Stimulated activated memory B cell treated with anti-CD40 and anti-IgM and Interleukin-4, amounts not matched to agents 10 μg/mL and 1 μg/mL and 100 μg/mL, for 72 hours (primary cell): ENCODE data around the gene FBLN1.
"Not testable (repeated sequence)": the region's sequence is repeated elsewhere in the genome, so short reads cannot be mapped to it uniquely, and the experiment has no call there.

Experiments
- ATAC-seq: fragments of 150-1000 bp; cut with Tn5 transposase; 2 replicates; pipeline ENCODE4 v1.10.0; 2021
- H3K27ac Mint-ChIP-seq: one replicate; pipeline ENCODE4 v1.8.0; 2022; ENCODE audit warnings: mild to moderate bottlenecking, mixed read lengths
- H3K27me3 Mint-ChIP-seq: one replicate; pipeline ENCODE4 v1.8.0; 2022; ENCODE audit warnings: mixed read lengths
- H3K36me3 Mint-ChIP-seq: one replicate; pipeline ENCODE4 v1.8.0; 2022; ENCODE audit warnings: mixed read lengths
- H3K4me1 Mint-ChIP-seq: one replicate; pipeline ENCODE4 v1.8.0; 2022; ENCODE audit warnings: mixed read lengths
- H3K4me3 Mint-ChIP-seq: one replicate; pipeline ENCODE4 v1.8.0; 2022; ENCODE audit warnings: mild to moderate bottlenecking, moderate library complexity, mixed read lengths
- H3K9me3 Mint-ChIP-seq: one replicate; pipeline ENCODE4 v1.8.0; 2022; ENCODE audit warnings: mixed read lengths

FBLN1 gene

DNA sequence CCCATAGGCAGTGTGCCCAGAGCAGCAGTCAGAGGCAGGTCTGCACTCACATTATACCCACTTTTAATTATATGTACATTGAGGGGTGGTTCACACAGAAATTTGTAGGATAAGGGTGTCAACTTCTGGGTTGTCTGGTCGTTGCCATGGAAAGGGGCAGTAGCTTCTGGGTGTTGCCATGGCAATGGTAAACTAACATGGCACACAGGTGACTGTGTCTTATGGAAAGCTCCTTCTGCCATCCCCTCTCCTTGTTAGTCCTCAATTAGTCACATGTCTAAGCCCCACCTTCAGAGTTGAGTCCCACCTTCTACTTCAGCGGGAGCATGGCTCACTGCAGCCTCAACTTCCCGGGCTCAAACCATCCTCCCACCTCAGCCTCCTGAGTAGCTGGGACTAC is 112.7 kb downstream of the FBLN1 start:
- Mint-ChIP-seq H3K36me3 (no peaks in the 10 kb centered on the region), H3K27ac (no peak overlapping the region), H3K27me3 (peaks cover 26% of the 10 kb centered on the region), H3K4me1 (no peaks in the 10 kb centered on the region), H3K9me3 (peaks cover 3% of the 10 kb centered on the region), H3K4me3 (no peak overlapping the region)
- no peak for ATAC-seq

- Mint-ChIP-seq H3K9me3 (peaks cover 6% of the 10 kb centered on the region), H3K27ac (no peak overlapping the region), H3K27me3 (peaks cover 23% of the 10 kb centered on the region), H3K36me3 (no peaks in the 10 kb centered on the region), H3K4me3 (no peak overlapping the region), H3K4me1 (no peaks in the 10 kb centered on the region)
- no peak for ATAC-seq
Measured at GRCh38 chr22:45616432-45616831, 113.7 kb downstream of the FBLN1 start.

- no peaks in the 10 kb centered on the region for H3K4me1 Mint-ChIP-seq
- ATAC-seq, result no peak
- peaks cover 6% of the 10 kb centered on the region for H3K9me3 Mint-ChIP-seq
- no peaks in the 10 kb centered on the region for H3K36me3 Mint-ChIP-seq
- no peak overlapping the region for H3K27ac Mint-ChIP-seq
- peaks cover 18% of the 10 kb centered on the region for H3K27me3 Mint-ChIP-seq
- H3K4me3 Mint-ChIP-seq, result no peak overlapping the region
Measured at GRCh38 chr22:45617948-45618347, 115.3 kb downstream of the FBLN1 start.

DNA sequence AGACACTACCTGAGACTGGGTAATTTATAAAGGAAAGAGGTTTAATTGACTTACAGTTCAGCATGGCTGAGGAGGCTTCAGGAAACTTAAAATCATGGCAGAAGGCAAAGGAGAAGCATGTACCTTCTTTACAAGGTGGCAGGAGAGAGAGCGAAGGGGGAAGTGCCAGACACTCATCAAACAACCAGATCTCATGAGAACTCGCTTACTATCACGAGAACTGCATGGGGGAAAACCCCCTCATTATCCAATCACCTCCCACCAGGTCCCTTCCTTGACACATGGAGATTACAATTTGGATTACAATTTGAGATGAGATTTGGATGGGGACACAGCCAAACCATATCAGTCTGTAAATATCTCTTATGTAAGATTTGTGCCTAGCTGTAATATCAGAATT is 118.0 kb downstream of the FBLN1 start:
- Mint-ChIP-seq H3K9me3 (peaks cover 11% of the 10 kb centered on the region), H3K4me3 (no peak overlapping the region), H3K36me3 (no peaks in the 10 kb centered on the region), H3K27me3 (peaks cover 21% of the 10 kb centered on the region), H3K27ac (no peak overlapping the region), H3K4me1 (no peaks in the 10 kb centered on the region)
- no peak for ATAC-seq

DNA sequence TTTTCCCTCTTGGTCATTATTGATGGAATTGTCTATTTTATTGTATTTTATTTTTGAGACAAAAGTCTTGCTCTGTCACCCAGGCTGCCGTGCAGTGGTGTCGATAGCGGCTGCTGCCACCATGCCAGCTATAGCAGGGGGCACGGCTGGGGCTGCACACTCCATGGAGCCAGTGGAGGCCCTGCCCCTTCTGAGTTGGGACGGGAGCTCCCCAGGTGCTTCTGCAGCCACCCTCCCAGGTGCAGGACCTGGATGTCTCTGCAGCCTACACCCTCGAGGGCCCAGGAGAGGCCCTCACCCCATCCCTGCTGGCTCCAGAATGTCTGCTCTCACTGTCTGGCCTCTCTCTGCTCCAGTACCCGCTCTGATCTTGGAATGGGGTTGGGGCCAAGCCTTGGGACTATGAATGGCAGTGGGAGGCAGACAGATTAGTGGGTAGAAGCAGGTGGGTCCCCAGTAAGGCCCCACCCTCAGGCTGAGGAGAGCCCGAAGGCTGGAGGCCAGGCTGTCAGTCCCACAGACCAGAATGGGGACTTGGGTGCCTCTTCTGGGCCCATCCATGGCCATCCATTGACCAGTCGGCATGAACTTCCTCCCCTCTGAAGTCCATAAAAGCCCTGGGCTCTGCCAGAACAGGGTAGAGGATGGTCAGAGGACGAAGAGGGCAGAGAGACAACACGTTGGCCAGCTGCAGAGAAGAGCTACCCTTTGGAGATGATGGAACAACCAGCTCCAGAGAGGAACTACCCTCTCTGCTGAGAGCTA is 119.3 kb downstream of the FBLN1 start:
- peak; percentile 31 for ATAC-seq
- no peak overlapping the region for H3K4me3 Mint-ChIP-seq
- H3K27ac Mint-ChIP-seq, result no peak overlapping the region
- H3K36me3 Mint-ChIP-seq, result no peaks in the 10 kb centered on the region
- no peaks in the 10 kb centered on the region for H3K4me1 Mint-ChIP-seq
- peaks cover 28% of the 10 kb centered on the region for H3K27me3 Mint-ChIP-seq
- peaks cover 8% of the 10 kb centered on the region for H3K9me3 Mint-ChIP-seq

DNA sequence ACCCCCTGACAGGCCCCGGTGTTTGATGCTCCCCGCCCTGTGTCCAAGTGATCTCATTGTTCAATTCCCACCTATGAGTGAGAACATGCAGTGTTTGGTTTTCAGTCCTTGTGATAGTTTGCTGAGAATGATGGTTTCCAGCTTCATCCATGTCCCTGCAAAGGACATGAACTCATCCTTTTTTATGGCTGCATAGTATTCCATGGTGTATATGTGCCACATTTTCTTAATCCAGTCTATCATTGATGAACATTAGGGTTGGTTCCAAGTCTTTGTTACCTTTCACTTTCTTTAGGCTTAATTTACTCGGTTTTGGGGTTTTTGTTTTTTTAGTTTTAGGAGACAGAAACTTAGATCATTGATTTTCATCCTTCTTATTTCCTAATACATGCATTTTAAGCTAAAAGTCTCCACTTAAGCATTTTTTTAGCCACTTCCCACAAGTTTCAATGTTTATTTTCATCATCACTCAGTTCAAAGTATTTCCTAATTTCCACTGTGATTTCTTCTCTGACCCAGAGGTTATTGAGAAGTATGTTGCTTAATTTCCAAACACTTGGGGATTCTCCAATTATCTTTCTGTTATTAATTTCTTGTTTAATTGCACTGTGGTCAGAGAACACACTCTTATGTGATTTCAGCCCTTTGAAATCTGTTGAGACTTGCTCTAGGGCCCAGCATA is 120.9 kb downstream of the FBLN1 start:
- not testable (repeated sequence) for ATAC-seq, H3K36me3 Mint-ChIP-seq
- H3K27me3 Mint-ChIP-seq, result peaks cover 31% of the 10 kb centered on the region

DNA sequence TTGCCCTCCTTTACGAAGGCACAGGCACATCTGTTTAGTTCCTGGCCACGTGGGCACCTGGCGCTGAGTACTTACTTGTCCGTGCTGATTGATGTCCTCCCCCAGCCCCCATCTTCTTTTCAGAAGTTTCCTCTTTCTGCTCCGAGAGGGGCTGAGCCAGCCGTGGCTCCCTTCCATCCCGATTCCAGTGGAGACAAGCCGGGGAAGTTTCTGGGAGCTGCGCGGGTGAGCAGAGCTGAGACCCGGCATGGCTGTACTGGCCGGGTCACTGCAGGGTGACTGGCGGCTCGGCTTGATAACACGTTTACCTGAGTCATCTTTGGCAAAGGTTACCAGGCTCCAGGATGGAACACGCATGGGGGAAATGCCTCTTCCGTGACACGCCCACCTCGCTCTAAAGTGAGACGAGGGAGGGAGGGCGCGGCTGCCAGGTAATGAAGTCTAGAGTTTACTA is 123.5 kb downstream of the FBLN1 start:
- peaks cover 5% of the 10 kb centered on the region for H3K9me3 Mint-ChIP-seq
- no peak overlapping the region for H3K4me3 Mint-ChIP-seq
- no peak for ATAC-seq
- H3K36me3 Mint-ChIP-seq, result no peaks in the 10 kb centered on the region
- no peaks in the 10 kb centered on the region for H3K4me1 Mint-ChIP-seq
- peaks cover 54% of the 10 kb centered on the region for H3K27me3 Mint-ChIP-seq
- H3K27ac Mint-ChIP-seq, result no peak overlapping the region

More for the DNA sequence above, 120.9 kb downstream of the FBLN1 start:
- H3K9me3 Mint-ChIP-seq, H3K4me1 Mint-ChIP-seq, H3K27ac Mint-ChIP-seq, H3K4me3 Mint-ChIP-seq: not testable (repeated sequence)

DNA sequence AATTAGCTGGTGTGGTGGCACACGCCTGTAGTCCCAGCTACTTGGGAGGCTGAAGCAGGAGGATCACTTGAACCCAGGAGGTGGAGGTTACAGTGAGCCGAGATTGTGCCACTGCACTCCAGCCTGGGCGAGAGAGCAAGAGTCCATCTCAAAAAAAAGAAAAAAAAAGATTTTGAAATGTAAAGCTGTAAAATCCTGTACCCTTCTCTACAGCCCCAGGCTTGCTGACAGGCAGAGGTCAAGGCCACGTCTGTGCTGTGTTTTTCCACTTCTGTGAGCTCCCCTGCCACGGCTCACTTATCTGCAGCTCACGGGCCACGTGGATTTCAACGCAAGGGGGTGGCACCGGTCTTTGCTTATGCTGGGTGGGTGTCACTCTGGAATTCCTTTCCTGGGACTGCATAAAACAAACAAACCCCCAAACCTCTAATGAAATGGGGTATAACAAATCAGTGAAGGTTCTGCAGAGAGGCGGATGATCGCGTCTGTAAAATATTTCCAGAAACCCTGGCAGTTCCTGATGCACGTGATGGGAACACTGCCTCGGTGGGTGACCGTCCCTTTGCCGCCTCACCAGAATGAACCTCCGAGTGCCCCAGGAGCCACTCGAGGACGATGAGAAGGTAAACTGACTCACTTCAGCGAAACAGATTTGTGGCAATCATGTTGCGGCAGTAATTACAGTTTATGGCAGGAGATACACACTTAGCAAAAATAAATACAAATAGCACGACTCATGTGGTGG is 125.0 kb downstream of the FBLN1 start:
- Mint-ChIP-seq H3K27ac (no peak overlapping the region), H3K4me3 (no peak overlapping the region), H3K4me1 (no peaks in the 10 kb centered on the region), H3K36me3 (no peaks in the 10 kb centered on the region), H3K9me3 (peaks cover 5% of the 10 kb centered on the region), H3K27me3 (peaks cover 68% of the 10 kb centered on the region)
- no peak for ATAC-seq

GRCh38 chr22:45628515-45628914 is 125.8 kb downstream of the FBLN1 start:
- H3K4me3 Mint-ChIP-seq, result no peak overlapping the region
- peaks cover 77% of the 10 kb centered on the region for H3K27me3 Mint-ChIP-seq
- H3K4me1 Mint-ChIP-seq, result no peaks in the 10 kb centered on the region

GRCh38 chr22:45629469-45630089 is 126.9 kb downstream of the FBLN1 start:
- Mint-ChIP-seq H3K9me3 (no peaks in the 10 kb centered on the region), H3K27me3 (peaks cover 83% of the 10 kb centered on the region), H3K4me1 (no peaks in the 10 kb centered on the region), H3K4me3 (no peak overlapping the region), H3K27ac (no peak overlapping the region), H3K36me3 (no peaks in the 10 kb centered on the region)
- no peak for ATAC-seq

More at GRCh38 chr22:45628515-45628914, 125.8 kb downstream of the FBLN1 start:
- no peak for ATAC-seq
- Mint-ChIP-seq H3K36me3 (no peaks in the 10 kb centered on the region), H3K9me3 (peaks cover 5% of the 10 kb centered on the region), H3K27ac (no peak overlapping the region)

GRCh38 chr22:45630436-45630835 is 127.8 kb downstream of the FBLN1 start:
- H3K4me3 Mint-ChIP-seq, result no peak overlapping the region
- H3K4me1 Mint-ChIP-seq, result no peaks in the 10 kb centered on the region
- ATAC-seq, result no peak
- peaks cover 91% of the 10 kb centered on the region for H3K27me3 Mint-ChIP-seq
- H3K9me3 Mint-ChIP-seq, result no peaks in the 10 kb centered on the region
- H3K27ac Mint-ChIP-seq, result no peak overlapping the region
- H3K36me3 Mint-ChIP-seq, result no peaks in the 10 kb centered on the region

DNA sequence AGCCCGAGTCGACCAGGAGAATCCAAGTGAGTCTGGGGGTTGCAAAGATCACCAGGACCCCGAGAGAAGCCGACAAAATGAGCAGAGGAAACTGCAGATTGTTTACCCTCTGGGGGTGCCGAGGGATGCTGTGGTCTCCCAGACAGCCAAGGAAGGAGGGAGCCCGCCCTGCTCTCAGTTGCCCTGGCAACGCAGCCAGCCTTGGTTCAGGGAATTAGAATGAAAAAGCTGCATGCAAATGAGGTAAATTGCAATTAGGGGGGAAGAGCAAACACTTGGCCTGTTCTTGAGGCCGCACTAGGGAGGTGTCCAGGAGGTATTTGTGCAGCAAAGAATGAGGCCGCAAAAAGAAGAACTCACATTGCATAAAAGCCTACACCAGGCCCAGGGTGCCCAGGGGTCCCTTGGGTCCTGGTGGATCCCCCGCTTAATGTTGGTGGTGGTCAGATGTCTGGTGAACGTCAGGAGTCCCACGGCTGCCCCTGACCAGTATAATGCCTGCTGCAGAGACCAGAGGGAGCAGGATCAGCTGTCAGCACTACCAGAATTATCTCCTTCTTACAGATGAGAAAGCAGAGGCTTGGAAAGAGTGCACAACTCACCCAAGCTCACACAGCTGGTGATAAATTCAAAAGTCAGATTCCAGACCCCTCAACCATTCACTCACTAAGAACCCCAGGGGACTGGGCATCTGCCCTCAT is 128.6 kb downstream of the FBLN1 start:
- peaks cover 85% of the 10 kb centered on the region for H3K27me3 Mint-ChIP-seq
- no peaks in the 10 kb centered on the region for H3K4me1 Mint-ChIP-seq
- H3K36me3 Mint-ChIP-seq, result no peaks in the 10 kb centered on the region
- no peaks in the 10 kb centered on the region for H3K9me3 Mint-ChIP-seq
- H3K27ac Mint-ChIP-seq, result no peak overlapping the region
- no peak for ATAC-seq
- H3K4me3 Mint-ChIP-seq, result no peak overlapping the region

GRCh38 chr22:45631841-45632238 is 129.2 kb downstream of the FBLN1 start:
- Mint-ChIP-seq H3K27ac (no peak overlapping the region), H3K4me3 (no peak overlapping the region), H3K27me3 (peaks cover 85% of the 10 kb centered on the region), H3K4me1 (no peaks in the 10 kb centered on the region), H3K9me3 (no peaks in the 10 kb centered on the region), H3K36me3 (no peaks in the 10 kb centered on the region)
- no peak for ATAC-seq

DNA sequence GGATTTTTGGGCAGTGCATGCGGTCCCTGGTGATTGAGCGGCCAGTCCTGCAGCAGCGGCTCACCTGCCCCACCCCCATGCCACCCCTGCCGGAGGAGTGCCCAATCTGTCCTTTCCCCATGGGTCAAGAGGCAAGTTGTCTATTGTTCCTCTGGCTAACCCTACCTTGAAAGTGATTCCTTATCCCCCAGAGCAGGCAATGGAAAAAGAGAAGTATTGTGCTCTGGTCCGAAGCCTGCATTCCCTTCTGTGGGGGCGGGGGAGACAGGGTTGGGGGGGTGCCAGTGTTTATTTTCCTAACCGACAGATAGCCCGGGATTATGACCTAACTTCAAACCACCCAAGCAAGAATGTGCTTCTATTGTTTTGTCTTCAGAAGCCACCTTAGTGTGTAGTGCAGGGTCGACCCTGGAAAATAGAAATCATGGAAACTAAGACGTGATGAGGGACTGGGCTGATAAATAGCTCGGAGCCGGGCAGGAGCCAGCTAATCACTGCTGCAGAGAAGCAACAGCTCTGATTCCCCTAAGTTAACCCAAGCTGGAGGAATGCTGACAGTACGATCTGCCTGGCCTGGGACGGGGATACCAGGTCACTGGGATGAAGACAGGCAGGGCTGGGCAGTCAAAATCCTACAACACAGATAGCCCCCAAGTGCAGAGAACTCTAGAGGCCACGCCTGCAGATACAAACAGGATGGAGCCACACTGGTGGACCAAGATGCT is 130.3 kb downstream of the FBLN1 start:
- peaks cover 80% of the 10 kb centered on the region for H3K27me3 Mint-ChIP-seq
- H3K4me3 Mint-ChIP-seq, result no peak overlapping the region

More for the DNA sequence above, 130.3 kb downstream of the FBLN1 start:
- Mint-ChIP-seq H3K4me1 (no peaks in the 10 kb centered on the region), H3K36me3 (no peaks in the 10 kb centered on the region), H3K27ac (no peak overlapping the region), H3K9me3 (no peaks in the 10 kb centered on the region)
- no peak for ATAC-seq
